Measurements from ENCODE around the gene OR2L13.
"Not testable (repeated sequence)": the region's sequence is repeated elsewhere in the genome, so short reads cannot be mapped to it uniquely, and the experiment has no call there.

Gene OR2L13

GRCh38 chr1:248065604-248066003 lies 29.4 kb upstream of the OR2L13 start:
- DNase-seq (ENCODE audit: extremely low read depth, low read depth) = no peak
- no peak for TF ChIP-seq CTCF (IDR thresholded peaks at IDR 0.05; ENCODE audit: low read depth, low read length)

DNA sequence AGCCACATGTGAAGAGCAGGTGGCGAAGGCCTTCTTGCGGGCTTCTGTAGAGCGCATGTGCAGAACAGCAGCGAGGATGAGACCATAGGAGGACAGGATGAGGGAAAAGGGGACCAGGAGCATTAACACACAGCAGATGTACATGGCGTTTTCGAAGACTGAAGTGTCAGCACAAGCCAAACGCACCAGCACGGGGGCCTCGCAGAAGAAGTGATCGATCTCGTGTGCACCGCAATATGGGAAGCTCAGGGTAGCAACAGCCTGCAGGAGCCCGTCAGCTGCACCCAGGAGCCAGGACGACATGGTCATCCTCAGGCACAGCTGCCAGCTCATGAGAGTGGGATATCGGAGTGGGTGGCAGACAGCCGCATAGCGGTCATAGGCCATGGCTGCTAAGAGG lies 11.1 kb upstream of the OR2L13 start:
- DNase-seq (ENCODE audit: extremely low read depth, low read depth) = not testable (repeated sequence)

- no peak for TF ChIP-seq CTCF (IDR thresholded peaks at IDR 0.05; ENCODE audit: low read depth, low read length)
- DNase-seq (ENCODE audit: extremely low read depth, low read depth) = no peak
Observed at GRCh38 chr1:248098529-248098928, 3.5 kb downstream of the OR2L13 start.

GRCh38 chr1:248102847-248103246 lies 7.9 kb downstream of the OR2L13 start:
- no peak for TF ChIP-seq CTCF (IDR thresholded peaks at IDR 0.05; ENCODE audit: low read depth, low read length)
- DNase-seq (ENCODE audit: extremely low read depth, low read depth) = no peak

- TF ChIP-seq CTCF (IDR thresholded peaks at IDR 0.05; ENCODE audit: low read depth, low read length) = no peak
- DNase-seq (ENCODE audit: extremely low read depth, low read depth) = no peak
Observed at GRCh38 chr1:248111157-248111556, 16.2 kb downstream of the OR2L13 start.

- no peak for DNase-seq (ENCODE audit: extremely low read depth, low read depth)
- TF ChIP-seq CTCF (IDR thresholded peaks at IDR 0.05; ENCODE audit: low read depth, low read length) = no peak
Observed at GRCh38 chr1:248114890-248115289, 19.9 kb downstream of the OR2L13 start.

- no peak for DNase-seq (ENCODE audit: extremely low read depth, low read depth)
- no peak for TF ChIP-seq CTCF (IDR thresholded peaks at IDR 0.05; ENCODE audit: low read depth, low read length)
Observed at GRCh38 chr1:248127653-248128052, 32.7 kb downstream of the OR2L13 start.

- TF ChIP-seq CTCF (IDR thresholded peaks at IDR 0.05; ENCODE audit: low read depth, low read length) = no peak
- DNase-seq (ENCODE audit: extremely low read depth, low read depth) = no peak
Observed at GRCh38 chr1:248136811-248137210, 41.8 kb downstream of the OR2L13 start.
